Neural progenitor cell (in vitro differentiated cells): ENCODE results near the gene EDC4.

Experiments
- EZH2 ChIP-seq: fragments of 200-600 bp; sonication (generic); IDR thresholded peaks from 2 replicates; pipeline ENCODE4 v1.6.1; 2017; ENCODE audit warnings: antibody characterized with exemption, mild to moderate bottlenecking, moderate library complexity
- EZH2phosphoT487 ChIP-seq: fragments of 200-600 bp; sonication (generic); IDR thresholded peaks from 2 replicates; pipeline ENCODE4 v1.6.1; 2017; ENCODE audit warnings: antibody characterized with exemption
- TF ChIP-seq, protein P1 (sequence below): fragments of 200-600 bp; sonication (generic); IDR thresholded peaks from 2 replicates; pipeline ENCODE4 v1.5.1; 2017; ENCODE audit warnings: antibody characterized with exemption, mild to moderate bottlenecking

DNA sequence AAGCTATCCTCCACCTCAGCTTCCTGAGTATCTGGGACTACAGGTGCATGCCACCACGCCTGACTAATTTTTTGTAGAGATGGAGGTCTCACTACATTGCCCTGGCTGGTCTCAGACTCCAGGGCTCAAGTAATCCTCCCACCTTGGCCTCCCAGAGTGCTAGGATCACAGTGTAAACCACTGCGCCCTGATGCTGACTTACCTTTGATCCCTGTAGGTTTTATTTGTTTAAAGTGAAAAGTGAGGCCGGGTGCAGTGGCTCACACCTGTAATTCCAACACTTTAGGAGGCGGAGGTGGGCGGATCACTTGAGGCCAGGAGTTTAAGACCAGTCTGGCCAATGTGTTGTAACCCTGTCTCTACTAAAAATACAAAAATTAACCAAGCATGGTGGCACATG is 28.9 kb downstream of the EDC4 start:
- TF ChIP-seq, protein P1, sequence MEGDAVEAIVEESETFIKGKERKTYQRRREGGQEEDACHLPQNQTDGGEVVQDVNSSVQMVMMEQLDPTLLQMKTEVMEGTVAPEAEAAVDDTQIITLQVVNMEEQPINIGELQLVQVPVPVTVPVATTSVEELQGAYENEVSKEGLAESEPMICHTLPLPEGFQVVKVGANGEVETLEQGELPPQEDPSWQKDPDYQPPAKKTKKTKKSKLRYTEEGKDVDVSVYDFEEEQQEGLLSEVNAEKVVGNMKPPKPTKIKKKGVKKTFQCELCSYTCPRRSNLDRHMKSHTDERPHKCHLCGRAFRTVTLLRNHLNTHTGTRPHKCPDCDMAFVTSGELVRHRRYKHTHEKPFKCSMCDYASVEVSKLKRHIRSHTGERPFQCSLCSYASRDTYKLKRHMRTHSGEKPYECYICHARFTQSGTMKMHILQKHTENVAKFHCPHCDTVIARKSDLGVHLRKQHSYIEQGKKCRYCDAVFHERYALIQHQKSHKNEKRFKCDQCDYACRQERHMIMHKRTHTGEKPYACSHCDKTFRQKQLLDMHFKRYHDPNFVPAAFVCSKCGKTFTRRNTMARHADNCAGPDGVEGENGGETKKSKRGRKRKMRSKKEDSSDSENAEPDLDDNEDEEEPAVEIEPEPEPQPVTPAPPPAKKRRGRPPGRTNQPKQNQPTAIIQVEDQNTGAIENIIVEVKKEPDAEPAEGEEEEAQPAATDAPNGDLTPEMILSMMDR = no peak
- no peak for TF ChIP-seq EZH2phosphoT487
- TF ChIP-seq EZH2 = no peak
